Measurements from ENCODE around the gene SNRNP200. TPM values are rescaled to one million over a fixed set of nuclear protein-coding genes. Genes with fewer than 3 reads are reported as not detected.

Gene SNRNP200
- total RNA-seq, 2 experiments from 2014 or later, result 79.3 to 216 TPM

GRCh38 chr2:96251721-96252292 lies 53.5 kb downstream of the SNRNP200 start:
- Histone ChIP-seq H4K20me1 (ENCODE audit: insufficient read depth, low read length) (no peaks in the 10 kb centered on the region), H3K4me3 (ENCODE audit: low read depth, low read length, poor library complexity, severe bottlenecking) (no peak overlapping the region), H3K4me2 (ENCODE audit: low read length) (no peak overlapping the region), H3K9me2 (ENCODE audit: insufficient read depth, low read length) (no peaks in the 10 kb centered on the region), H3K9me3 (ENCODE audit: low read length) (no peaks in the 10 kb centered on the region), H3K4me1 (ENCODE audit: insufficient read depth, low read length, poor library complexity, severe bottlenecking) (peaks cover 3% of the 10 kb centered on the region), H3K36me3 (ENCODE audit: insufficient read depth, low read length) (peaks cover 59% of the 10 kb centered on the region), H3K27ac (ENCODE audit: low read depth, low read length, poor library complexity, severe bottlenecking) (no peak overlapping the region), H3K79me2 (ENCODE audit: insufficient read depth, low read depth, low read length) (no peaks in the 10 kb centered on the region), H2AFZ (ENCODE audit: low read length) (no peak overlapping the region)
- ChIA-PET POLR2A (no interaction called here), CTCF (ENCODE audit: unreplicated experiment) (no interaction called here)
- TSS peak; percentile 33 for BruUV-seq (replicated peaks)
- intact Hi-C loops (cut with micrococcal nuclease; ENCODE audit: unreplicated experiment), result no loop called here
- no peak for DNase-seq (ENCODE audit: low spot score)
- TF ChIP-seq CTCF (conservative IDR thresholded peaks at IDR 0.05; ENCODE audit: low read length), result no peak

- H3K9me2 ChIP-seq (ENCODE audit: insufficient read depth, low read length), result no peaks in the 10 kb centered on the region
- intact Hi-C loops (cut with micrococcal nuclease; ENCODE audit: unreplicated experiment), result no loop called here
- H3K27ac ChIP-seq (ENCODE audit: low read depth, low read length, poor library complexity, severe bottlenecking), result no peak overlapping the region
- DNase-seq (ENCODE audit: low spot score), result no peak
- H3K79me2 ChIP-seq (ENCODE audit: insufficient read depth, low read depth, low read length), result no peaks in the 10 kb centered on the region
- peaks cover 16% of the 10 kb centered on the region for H3K4me1 ChIP-seq (ENCODE audit: insufficient read depth, low read length, poor library complexity, severe bottlenecking)
- BruUV-seq (replicated peaks), result no TSS peak
- H3K36me3 ChIP-seq (ENCODE audit: insufficient read depth, low read length), result peaks cover 49% of the 10 kb centered on the region
- CTCF ChIA-PET (ENCODE audit: unreplicated experiment), result interaction anchor here (1.1 kb wide), 1 partner anchor 110 kb away, joined by 3 read pairs; no protein-coding TSS in a partner anchor
- no peaks in the 10 kb centered on the region for H3K9me3 ChIP-seq (ENCODE audit: low read length)
- no peaks in the 10 kb centered on the region for H4K20me1 ChIP-seq (ENCODE audit: insufficient read depth, low read length)
- H2AFZ ChIP-seq (ENCODE audit: low read length), result no peak overlapping the region
- no peak overlapping the region for H3K4me3 ChIP-seq (ENCODE audit: low read depth, low read length, poor library complexity, severe bottlenecking)
- POLR2A ChIA-PET, result no interaction called here
- no peak overlapping the region for H3K4me2 ChIP-seq (ENCODE audit: low read length)
- TF ChIP-seq EZH2phosphoT487 (IDR thresholded peaks at IDR 0.05; ENCODE audit: borderline replicate concordance, low read depth, low read length), result no peak
- TF ChIP-seq CTCF (conservative IDR thresholded peaks at IDR 0.05; ENCODE audit: low read length), result no peak
These were observed 55.2 kb downstream of the SNRNP200 start for GRCh38 chr2:96250188-96250587.

GRCh38 chr2:96249654-96250053 lies 55.7 kb downstream of the SNRNP200 start:
- no peak overlapping the region for H3K4me2 ChIP-seq (ENCODE audit: low read length)
- peaks cover 46% of the 10 kb centered on the region for H3K36me3 ChIP-seq (ENCODE audit: insufficient read depth, low read length)
- CTCF ChIA-PET (ENCODE audit: unreplicated experiment), result no interaction called here
- no peaks in the 10 kb centered on the region for H3K9me3 ChIP-seq (ENCODE audit: low read length)
- no peaks in the 10 kb centered on the region for H3K9me2 ChIP-seq (ENCODE audit: insufficient read depth, low read length)
- intact Hi-C loops (cut with micrococcal nuclease; ENCODE audit: unreplicated experiment), result no loop called here
- no peak overlapping the region for H3K4me3 ChIP-seq (ENCODE audit: low read depth, low read length, poor library complexity, severe bottlenecking)
- POLR2A ChIA-PET, result no interaction called here
- H4K20me1 ChIP-seq (ENCODE audit: insufficient read depth, low read length), result no peaks in the 10 kb centered on the region
- no peak overlapping the region for H2AFZ ChIP-seq (ENCODE audit: low read length)
- no TSS peak for BruUV-seq (replicated peaks)
- DNase-seq (ENCODE audit: low spot score), result no peak
- peaks cover 21% of the 10 kb centered on the region for H3K4me1 ChIP-seq (ENCODE audit: insufficient read depth, low read length, poor library complexity, severe bottlenecking)
- TF ChIP-seq CTCF (conservative IDR thresholded peaks at IDR 0.05; ENCODE audit: low read length) (no peak), EZH2phosphoT487 (IDR thresholded peaks at IDR 0.05; ENCODE audit: borderline replicate concordance, low read depth, low read length) (no peak)
- no peaks in the 10 kb centered on the region for H3K79me2 ChIP-seq (ENCODE audit: insufficient read depth, low read depth, low read length)
- no peak overlapping the region for H3K27ac ChIP-seq (ENCODE audit: low read depth, low read length, poor library complexity, severe bottlenecking)
